Raji (cell line): ENCODE results near the gene ADARB2.

Source experiments
- POLR2A ChIP-seq: IDR thresholded peaks from 2 replicates; pipeline ENCODE4 v1.6.1; 2011; ENCODE audit warnings: low read depth, low read length, control low read depth; ENCODE audit not compliant: insufficient read depth

The ADARB2 gene

DNA sequence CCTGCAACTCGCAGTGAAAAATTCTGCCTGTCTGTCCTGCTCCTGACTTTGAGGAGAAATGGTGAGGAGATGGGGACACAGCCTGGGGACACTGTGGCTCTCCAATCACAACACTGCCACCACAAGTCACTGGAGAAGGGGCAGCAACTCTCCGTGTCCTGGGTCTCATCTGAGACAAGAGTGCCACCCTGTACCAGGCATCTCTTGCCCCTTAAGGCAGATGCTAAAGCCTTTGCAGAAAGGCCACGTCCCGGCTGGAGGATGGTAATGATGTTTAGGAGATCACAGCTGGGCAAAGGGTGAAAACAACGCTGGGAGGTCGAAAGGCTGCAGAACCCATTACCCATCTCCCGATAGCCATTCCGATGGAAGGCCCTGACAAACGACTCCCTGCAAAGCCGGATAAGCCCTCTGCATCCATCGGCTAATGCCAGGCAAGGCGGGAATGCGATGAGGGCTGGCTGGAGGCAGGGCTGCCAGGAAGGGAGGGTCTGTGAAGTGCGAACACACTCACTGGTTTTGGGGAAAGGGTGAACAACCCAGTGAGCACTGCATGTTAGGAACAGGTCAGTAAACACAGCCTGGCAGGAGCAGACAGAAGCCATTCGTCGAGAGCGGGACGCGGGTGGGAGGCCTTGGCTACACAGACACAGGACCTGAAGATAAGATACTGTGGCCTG, 190.8 kb downstream of the ADARB2 start:
- no peak for TF ChIP-seq POLR2A

DNA sequence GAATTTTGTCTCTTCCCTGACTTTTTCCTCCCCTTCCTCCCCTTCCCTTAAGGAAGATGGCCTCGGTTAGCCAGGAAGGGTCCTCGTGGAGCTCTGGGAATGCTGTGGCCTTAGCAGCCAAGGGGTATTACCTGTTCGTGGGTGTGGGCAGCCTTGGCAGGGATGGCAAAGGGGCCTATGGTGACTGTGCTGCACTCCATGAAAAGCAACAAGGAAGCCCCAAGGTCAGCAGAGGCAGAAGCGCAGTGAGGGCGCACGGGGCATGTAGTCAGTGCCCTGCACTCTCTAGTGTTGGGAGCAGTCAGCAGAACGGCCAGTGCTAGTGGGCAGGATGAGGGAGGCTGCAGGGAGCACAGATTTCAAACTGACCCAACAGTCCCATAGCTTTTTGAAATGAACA, 191.8 kb downstream of the ADARB2 start:
- TF ChIP-seq POLR2A: no peak

DNA sequence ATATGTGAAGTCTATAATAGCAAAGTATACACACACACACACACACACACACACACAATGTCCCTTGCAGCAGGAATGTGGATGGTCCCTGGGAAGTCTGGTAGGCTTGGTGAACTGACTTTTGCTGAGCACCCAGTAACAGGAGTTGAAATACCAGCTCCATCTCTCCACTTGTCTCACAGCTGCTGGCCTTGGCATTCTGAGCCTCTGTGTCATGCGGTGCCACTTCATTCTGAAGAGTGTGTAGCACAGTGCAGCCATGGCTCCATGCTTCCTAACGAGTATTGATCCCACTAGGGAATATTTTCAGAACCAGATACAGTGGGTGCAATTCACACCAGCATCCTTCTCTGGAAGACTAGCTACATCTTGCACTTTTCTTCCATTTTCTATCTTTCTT, 192.4 kb downstream of the ADARB2 start:
- no peak for TF ChIP-seq POLR2A

DNA sequence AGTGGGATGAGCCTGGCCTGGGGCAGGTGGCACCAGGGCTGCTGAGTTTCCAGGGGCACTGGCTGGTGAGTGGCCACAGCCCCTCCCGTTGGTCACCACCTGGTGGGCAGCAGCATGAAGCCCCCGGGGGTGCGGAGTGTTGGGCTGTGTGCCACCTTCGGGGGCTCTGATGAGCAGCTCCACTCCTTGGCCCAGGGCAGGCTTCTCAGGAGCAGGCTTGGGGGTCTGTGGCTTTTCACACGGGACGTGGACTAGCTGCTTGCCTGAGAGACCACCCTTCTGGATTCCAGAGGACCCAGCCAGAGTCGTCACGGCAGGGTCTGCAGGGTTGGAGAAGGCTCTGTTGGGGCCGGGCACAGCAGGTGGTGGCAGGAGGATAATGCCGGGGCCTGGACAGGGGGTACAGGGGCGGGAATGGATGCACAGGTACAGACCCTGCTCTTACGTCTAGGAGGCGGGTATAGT, 193.1 kb downstream of the ADARB2 start:
- TF ChIP-seq POLR2A: no peak

DNA sequence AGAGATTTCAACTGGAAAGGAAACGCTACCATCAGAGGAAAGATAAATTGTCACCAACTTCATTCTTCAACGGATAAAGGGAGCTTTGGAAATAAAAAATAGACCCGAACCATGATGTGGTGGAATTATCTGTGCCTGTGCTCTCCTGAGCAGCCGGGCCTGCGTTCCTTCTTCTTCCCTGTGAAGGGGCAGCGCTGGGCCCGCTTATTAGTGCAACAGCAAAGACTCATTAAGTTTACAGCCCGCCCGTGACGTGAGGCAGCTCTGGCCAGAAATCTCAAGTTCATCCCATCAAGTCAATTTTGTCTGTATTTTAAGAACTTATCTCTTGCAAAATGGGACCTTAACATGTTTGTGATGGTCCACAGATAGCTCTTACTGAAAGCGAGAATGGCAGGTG, 193.7 kb downstream of the ADARB2 start:
- no peak for TF ChIP-seq POLR2A

DNA sequence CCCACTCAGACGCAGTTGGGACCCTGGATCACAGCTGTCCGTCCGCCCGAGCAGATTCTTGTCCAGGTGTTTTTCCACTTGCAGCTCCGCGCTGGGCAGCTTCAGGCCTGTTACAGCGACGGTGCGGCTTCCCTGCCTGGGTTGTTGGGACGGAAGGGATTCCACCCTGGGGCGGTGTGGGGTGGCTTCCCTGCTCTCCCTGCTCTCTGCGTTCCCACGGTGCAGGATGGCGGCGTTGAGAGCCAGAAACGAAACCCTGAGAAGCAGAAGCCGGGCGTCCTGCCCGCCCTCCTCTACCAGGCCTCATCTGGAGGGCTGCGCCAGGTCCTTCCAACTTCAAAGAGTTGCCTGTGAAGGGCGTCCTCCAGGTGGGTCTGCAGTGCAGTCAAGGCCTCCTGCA, 194.4 kb downstream of the ADARB2 start:
- no peak for TF ChIP-seq POLR2A

DNA sequence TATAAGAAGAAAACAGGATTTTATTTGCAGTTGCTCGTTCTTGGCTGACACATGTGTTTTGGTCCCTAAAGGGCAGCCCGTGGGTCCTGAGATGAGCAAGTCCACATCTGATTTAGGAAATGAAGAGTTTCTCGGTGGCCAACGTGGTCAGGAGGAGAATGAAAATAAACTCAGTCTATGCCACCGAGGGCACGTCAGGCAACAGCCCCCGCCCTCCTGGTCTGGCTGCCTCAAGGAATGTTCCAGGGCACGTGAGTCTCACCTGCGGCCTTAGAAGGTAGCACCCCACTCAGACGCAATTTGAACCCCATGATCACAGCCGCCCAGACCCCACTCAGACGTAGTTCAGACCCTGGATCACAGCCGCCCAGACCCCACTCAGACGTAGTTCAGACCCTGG, 197.2 kb downstream of the ADARB2 start:
- no peak for TF ChIP-seq POLR2A

DNA sequence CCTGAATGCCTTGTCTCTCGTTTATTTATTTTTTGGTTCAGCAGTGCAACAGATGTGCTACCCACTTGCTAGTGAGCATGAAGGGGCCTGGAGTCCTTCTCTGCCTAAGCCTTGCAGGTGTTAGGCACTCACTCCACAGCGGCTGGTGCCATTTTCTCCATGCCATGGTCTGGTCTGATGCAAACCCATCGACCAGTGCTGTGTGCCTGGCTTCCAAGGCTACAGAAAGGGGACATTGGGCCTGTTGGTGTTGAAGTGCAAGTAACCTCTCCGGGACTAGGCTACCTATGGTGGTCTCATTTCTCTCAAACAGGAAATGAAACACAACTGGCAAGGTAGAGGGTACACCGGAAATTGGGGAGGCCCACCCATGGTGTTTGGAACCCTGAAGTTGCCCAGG, 198.1 kb downstream of the ADARB2 start:
- TF ChIP-seq POLR2A: no peak

DNA sequence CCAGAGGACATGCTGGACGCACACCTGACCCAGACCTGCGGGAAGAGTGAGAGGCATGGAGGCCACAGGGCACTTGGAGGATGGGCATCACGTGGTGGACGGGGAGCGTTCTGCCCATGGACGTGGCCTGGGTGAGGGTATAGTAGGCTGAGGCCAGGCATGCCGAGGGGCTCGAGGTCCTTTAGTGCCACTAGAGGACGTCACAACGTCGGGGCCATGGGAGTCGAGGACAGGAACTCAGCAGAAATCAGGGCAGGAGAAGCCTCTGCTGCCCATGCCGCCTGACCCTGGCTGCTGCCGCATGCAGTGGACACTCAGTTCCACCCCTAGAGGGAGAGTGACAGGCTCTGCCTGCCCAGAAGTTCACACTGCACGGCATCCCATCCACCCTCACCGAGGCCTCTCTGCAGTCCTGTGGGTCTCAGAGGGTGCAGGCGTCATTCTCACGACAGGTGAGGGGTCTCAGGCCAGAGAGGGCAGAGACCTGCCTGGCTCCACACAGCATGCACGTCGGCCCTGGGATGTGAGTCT, 198.7 kb downstream of the ADARB2 start:
- TF ChIP-seq POLR2A: no peak

DNA sequence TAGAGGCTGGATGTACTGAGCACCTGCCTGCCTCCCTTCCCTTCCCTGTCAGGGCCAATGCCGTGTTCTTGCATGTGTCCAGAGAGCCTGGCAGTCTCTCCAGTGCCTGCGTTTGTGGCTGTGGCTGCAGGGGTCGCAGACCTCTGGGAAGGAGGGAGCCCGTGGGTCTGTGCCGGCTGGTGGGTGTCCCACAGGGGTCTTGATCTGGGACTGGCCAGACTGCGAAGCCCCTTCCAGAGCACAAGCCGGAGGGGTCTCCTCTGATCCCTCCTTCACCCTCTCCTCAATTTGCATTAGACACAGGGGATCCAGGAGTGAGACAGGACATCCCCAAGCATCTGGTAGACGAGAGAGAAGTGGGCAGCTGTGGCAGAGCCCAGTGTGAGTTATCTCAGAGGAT, 199.2 kb downstream of the ADARB2 start:
- no peak for TF ChIP-seq POLR2A

DNA sequence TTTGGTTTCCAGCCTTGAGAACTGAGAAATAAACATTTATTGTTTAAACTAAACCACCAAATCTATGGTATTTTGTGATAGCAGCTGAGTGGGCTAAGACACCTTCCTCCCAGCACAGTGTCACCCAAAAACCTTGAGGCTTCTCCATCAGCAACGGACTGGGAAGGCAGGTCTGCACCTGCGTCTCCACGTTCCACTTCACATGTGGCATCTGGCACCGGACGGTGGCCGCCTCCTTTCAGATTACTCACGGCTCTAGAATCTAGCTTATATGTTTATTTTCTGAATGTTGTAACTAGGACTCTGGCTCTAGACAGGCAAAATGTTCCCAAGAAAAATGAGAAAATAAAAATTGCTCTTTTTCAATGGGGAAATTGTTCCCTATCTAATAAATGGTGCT, 201.0 kb downstream of the ADARB2 start:
- no peak for TF ChIP-seq POLR2A

DNA sequence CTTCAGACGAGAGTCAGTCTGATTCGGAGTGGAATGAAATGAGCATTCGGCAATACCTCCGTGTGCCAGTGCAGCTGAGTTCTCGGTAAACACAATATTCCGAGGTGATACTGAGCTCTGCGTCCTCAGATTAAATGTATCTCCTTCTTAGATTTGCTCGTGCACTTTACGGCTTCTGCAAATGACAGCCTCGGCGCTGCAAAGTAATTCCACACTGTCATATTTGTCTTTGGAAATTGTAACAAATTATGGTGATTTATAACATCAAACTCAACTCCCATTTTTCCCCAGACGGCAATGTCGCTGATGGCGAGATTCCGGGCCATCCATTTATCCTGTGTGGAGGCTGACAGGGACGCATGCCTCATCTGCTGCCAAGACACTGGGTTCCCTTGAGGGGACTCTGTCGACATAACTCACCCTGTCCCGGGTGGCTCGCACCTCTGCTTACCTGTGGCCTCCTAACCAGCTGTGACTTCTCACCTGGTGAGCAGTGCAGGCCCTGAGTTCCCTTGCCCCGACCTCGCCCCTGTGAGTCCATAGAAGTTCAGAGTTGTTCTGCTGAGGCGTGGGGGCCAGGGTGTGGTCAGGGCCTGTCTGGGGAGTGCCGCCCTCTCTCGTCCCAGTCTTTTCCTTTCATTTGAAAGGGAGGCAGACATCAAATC, 201.9 kb downstream of the ADARB2 start:
- no peak for TF ChIP-seq POLR2A

DNA sequence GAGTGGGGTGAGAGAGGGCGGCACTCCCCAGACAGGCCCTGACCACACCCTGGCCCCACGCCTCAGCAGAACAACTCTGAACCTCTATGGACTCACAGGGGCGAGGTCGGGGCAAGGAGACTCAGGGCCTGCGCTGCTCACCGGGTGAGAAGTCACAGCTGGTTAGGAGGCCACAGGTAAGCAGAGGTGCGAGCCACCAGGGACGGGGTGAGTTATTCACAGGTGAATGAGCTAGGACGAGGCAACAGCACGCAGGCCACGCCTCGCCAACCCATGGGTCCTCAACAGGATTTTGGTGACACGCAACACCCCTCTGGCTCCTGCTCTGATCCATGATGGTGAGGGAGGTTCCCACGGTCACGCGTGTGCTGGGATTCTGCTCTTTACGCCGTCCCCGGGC, 202.5 kb downstream of the ADARB2 start:
- no peak for TF ChIP-seq POLR2A

DNA sequence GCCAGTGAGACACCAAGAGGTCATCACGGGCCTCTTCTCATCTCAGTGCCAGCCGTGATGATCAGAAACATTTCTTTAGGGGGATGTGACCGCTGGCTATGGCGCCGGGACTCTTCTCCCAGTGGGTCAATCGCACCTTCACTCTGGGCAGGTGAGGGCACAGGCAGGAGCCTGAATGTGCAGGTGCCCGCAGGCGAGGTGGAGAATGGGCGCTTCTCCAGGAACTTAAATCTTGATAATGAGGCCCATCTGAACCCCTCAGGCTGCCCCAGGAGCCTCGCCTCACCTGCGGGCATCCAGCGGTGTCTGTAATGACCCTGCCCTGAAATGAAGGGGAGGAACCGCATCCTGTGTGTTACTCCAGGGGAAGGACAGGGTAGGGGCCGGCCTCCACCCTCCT, 204.7 kb downstream of the ADARB2 start:
- no peak for TF ChIP-seq POLR2A

DNA sequence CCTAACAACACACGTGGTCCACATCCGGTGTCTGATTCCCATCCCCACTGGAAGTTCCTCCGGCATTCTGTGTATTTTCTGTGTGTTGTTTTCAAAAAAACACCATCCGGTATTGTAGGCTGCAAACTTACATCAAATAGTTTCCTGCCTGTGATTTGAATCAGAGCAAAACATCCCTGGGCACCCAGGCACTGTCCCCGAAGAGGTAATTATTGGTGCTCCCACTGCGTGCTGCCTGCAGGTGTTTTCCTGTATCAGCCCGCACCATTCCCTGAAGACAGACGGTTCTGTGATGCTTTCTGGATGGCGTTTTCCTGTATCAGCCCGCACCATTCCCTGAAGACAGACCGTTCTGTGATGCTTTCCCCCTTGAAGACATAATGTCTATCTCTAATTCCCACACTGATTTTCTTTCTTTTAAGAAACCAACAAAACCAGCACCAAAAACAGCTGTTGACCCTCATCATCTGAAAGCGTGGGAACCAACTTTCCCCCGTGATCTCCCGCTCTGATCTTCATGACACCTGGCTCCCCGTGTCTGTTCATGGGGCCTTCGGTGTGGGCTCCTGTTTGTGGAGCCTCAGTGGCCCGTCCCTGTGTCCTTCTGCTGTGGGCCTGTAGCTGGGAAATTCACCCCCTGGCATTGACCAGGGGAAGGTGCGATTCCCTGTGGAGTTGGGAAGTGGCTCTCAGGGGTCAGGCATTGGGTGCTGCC, 205.3 kb downstream of the ADARB2 start:
- no peak for TF ChIP-seq POLR2A

DNA sequence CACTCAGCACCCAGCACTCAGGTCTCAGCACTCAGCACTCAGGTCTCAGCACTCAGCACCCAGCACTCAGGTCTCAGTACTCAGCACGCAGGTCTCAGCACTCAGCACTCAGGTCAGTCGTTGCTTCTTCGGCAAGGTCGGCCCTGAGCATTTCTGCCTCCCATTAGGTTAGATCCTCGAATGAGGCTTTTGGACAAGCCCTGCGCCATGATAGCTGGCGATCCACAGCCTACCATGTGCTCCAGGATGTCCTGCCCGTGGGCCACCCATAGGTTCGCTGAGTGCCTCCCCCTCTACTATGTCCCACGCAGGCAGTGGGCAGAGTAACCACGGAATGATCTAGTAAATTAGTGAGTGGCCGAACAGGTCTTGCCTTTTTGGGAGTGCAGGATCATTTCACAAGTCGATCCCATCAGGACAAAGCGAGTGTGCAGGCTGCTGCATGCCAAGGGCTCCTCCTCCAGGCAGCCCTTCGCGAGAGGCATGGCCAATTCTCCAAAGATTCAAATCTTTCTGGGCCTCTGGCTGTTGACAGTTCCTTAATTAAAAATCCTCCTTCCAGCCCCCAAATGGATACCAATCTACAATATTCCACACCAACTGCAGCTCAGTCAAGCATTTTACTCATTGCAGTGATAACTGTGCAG, 206.3 kb downstream of the ADARB2 start:
- TF ChIP-seq POLR2A: no peak

DNA sequence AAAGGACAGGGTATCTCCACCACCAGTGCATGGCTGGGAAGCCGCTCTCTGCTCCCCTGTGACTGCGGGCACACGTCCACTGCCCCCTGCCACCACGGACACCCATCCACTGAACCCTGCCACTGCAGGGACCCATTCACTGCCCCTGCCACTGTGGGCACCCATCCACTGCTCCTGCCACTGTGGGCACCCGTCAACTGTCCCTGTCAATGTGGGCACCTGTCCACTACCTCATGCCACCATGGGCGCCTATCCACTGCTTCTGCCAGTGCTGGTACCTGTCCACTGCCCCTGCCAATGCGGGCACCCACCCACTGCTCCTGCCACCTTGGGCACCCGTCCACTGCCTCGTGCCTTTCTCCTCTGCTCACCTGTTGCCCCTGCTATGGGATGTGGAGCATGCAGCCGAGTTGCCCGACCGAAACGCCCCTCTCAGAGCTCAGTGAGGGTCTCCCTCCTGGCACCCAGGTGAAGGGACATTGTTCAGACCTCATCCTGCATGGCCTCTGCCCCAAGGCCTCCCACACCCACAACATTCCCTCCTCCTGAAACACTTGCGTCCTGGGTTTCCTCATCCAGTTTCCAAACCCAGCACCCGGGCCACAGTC, 207.4 kb downstream of the ADARB2 start:
- no peak for TF ChIP-seq POLR2A
